ENCODE measurements around the gene RHBDD3.

Gene RHBDD3

DNA sequence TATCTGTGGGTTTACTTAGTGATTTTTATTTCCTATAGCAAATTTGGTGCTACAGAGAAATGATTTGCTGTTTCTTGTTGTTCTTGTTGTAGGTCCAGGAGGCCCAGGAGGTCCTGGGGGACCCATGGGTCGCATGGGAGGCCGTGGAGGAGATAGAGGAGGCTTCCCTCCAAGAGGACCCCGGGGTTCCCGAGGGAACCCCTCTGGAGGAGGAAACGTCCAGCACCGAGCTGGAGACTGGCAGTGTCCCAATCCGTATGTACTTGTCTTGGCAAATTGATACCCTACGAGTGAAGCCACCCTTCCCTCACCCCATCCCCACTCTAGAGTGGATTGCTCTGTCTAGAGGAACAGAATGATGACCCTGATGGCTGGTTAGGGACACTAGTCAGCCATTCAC lies 30.9 kb upstream of the RHBDD3 start:
- TF ChIP-seq, protein P1, sequence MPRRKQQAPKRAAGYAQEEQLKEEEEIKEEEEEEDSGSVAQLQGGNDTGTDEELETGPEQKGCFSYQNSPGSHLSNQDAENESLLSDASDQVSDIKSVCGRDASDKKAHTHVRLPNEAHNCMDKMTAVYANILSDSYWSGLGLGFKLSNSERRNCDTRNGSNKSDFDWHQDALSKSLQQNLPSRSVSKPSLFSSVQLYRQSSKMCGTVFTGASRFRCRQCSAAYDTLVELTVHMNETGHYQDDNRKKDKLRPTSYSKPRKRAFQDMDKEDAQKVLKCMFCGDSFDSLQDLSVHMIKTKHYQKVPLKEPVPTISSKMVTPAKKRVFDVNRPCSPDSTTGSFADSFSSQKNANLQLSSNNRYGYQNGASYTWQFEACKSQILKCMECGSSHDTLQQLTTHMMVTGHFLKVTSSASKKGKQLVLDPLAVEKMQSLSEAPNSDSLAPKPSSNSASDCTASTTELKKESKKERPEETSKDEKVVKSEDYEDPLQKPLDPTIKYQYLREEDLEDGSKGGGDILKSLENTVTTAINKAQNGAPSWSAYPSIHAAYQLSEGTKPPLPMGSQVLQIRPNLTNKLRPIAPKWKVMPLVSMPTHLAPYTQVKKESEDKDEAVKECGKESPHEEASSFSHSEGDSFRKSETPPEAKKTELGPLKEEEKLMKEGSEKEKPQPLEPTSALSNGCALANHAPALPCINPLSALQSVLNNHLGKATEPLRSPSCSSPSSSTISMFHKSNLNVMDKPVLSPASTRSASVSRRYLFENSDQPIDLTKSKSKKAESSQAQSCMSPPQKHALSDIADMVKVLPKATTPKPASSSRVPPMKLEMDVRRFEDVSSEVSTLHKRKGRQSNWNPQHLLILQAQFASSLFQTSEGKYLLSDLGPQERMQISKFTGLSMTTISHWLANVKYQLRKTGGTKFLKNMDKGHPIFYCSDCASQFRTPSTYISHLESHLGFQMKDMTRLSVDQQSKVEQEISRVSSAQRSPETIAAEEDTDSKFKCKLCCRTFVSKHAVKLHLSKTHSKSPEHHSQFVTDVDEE (CRISPR knock-in tag; IDR thresholded peaks at IDR 0.05): no peak
- TF ChIP-seq PPARA (CRISPR knock-in tag; IDR thresholded peaks at IDR 0.05; ENCODE audit: borderline replicate concordance): no peak
- TF ChIP-seq, protein P2, sequence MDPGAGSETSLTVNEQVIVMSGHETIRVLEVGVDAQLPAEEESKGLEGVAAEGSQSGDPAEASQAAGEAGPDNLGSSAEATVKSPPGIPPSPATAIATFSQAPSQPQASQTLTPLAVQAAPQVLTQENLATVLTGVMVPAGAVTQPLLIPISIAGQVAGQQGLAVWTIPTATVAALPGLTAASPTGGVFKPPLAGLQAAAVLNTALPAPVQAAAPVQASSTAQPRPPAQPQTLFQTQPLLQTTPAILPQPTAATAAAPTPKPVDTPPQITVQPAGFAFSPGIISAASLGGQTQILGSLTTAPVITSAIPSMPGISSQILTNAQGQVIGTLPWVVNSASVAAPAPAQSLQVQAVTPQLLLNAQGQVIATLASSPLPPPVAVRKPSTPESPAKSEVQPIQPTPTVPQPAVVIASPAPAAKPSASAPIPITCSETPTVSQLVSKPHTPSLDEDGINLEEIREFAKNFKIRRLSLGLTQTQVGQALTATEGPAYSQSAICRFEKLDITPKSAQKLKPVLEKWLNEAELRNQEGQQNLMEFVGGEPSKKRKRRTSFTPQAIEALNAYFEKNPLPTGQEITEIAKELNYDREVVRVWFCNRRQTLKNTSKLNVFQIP (CRISPR knock-in tag; IDR thresholded peaks at IDR 0.05; ENCODE audit: borderline replicate concordance, low read depth): no peak
- TF ChIP-seq OSR1 (CRISPR knock-in tag; IDR thresholded peaks at IDR 0.05): no peak
- TF ChIP-seq GLIS3 (CRISPR knock-in tag; IDR thresholded peaks at IDR 0.05): no peak
- TF ChIP-seq, protein P3, sequence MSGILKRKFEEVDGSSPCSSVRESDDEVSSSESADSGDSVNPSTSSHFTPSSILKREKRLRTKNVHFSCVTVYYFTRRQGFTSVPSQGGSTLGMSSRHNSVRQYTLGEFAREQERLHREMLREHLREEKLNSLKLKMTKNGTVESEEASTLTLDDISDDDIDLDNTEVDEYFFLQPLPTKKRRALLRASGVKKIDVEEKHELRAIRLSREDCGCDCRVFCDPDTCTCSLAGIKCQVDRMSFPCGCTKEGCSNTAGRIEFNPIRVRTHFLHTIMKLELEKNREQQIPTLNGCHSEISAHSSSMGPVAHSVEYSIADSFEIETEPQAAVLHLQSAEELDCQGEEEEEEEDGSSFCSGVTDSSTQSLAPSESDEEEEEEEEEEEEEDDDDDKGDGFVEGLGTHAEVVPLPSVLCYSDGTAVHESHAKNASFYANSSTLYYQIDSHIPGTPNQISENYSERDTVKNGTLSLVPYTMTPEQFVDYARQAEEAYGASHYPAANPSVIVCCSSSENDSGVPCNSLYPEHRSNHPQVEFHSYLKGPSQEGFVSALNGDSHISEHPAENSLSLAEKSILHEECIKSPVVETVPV (CRISPR knock-in tag; IDR thresholded peaks at IDR 0.05): no peak
- TF ChIP-seq ZC3H10 (CRISPR knock-in tag; IDR thresholded peaks at IDR 0.05): no peak
- no peak for TF ChIP-seq ZNF70 (CRISPR knock-in tag; IDR thresholded peaks at IDR 0.05)
- TF ChIP-seq ZNF565 (CRISPR knock-in tag; conservative IDR thresholded peaks at IDR 0.05; ENCODE audit: low read depth): no peak

DNA sequence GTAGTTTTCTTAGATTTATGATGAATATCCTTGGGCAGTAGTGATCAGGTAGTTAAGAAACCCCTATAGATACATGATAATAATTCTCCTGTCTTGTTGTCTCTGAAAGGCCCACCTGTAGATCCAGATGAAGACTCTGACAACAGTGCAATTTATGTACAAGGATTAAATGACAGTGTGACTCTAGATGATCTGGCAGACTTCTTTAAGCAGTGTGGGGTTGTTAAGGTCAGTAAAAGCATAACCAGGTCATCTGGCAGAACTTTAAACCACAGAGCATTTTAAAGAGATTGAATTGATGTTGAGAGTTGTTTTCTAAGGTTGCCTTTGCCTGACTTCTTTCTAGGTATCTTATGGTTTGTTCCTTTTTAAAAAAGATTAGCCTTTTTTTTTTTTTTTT lies 24.6 kb upstream of the RHBDD3 start:
- no peak for ATAC-seq
- TF ChIP-seq, protein P3 (CRISPR knock-in tag; IDR thresholded peaks at IDR 0.05): no peak
- TF ChIP-seq ESRRG (CRISPR knock-in tag; IDR thresholded peaks at IDR 0.05) (no peak), SNAI2 (CRISPR knock-in tag; IDR thresholded peaks at IDR 0.05) (no peak), TCF4 (CRISPR knock-in tag; IDR thresholded peaks at IDR 0.05; ENCODE audit: borderline replicate concordance) (no peak), PPARA (CRISPR knock-in tag; IDR thresholded peaks at IDR 0.05; ENCODE audit: borderline replicate concordance) (no peak), ISL1 (CRISPR knock-in tag; IDR thresholded peaks at IDR 0.05) (no peak), ZNF8 (CRISPR knock-in tag; IDR thresholded peaks at IDR 0.05) (no peak)

More for the DNA sequence above, 30.9 kb upstream of the RHBDD3 start:
- ATAC-seq: no peak

DNA sequence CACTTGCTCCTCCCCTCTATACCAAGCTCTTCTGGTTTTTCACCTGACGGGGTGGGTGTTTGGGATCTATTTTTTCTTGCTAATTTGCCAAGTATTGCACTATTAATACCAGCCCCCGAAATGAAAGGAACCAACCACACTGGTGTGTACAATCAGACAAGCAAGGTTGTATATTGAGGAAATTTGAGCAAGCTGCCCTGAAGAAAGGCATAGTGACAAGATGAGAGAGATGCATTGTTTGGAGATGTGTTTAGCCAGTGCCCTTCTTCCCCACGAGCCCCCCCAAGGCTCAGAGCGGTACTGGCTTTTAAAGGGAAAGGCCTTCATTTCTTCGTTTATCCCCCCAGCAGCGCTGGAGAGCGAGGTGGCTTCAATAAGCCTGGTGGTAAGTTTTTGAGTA lies 23.4 kb upstream of the RHBDD3 start:
- ATAC-seq: peak; percentile 17; the same call in 1 of the 3 replicates

More for the DNA sequence above, 23.4 kb upstream of the RHBDD3 start:
- TF ChIP-seq ISL1 (CRISPR knock-in tag; IDR thresholded peaks at IDR 0.05) (no peak), RARB (CRISPR knock-in tag; IDR thresholded peaks at IDR 0.05) (no peak), BACH2 (CRISPR knock-in tag; IDR thresholded peaks at IDR 0.05; ENCODE audit: borderline replicate concordance) (no peak), ZNF70 (CRISPR knock-in tag; IDR thresholded peaks at IDR 0.05) (no peak), CSDC2 (CRISPR knock-in tag; IDR thresholded peaks at IDR 0.05) (no peak), ARNTL (CRISPR knock-in tag; IDR thresholded peaks at IDR 0.05; ENCODE audit: borderline replicate concordance, low read depth) (no peak), ESRRG (CRISPR knock-in tag; IDR thresholded peaks at IDR 0.05) (no peak), TCF4 (CRISPR knock-in tag; IDR thresholded peaks at IDR 0.05; ENCODE audit: borderline replicate concordance) (no peak), ZFP3 (CRISPR knock-in tag; IDR thresholded peaks at IDR 0.05) (no peak), TOX (CRISPR knock-in tag; IDR thresholded peaks at IDR 0.05; ENCODE audit: borderline replicate concordance) (no peak), ZNF8 (CRISPR knock-in tag; IDR thresholded peaks at IDR 0.05) (no peak), ZNF565 (CRISPR knock-in tag; conservative IDR thresholded peaks at IDR 0.05; ENCODE audit: low read depth) (no peak)
- TF ChIP-seq, protein P3 (CRISPR knock-in tag; IDR thresholded peaks at IDR 0.05): no peak
- TF ChIP-seq, protein P4, sequence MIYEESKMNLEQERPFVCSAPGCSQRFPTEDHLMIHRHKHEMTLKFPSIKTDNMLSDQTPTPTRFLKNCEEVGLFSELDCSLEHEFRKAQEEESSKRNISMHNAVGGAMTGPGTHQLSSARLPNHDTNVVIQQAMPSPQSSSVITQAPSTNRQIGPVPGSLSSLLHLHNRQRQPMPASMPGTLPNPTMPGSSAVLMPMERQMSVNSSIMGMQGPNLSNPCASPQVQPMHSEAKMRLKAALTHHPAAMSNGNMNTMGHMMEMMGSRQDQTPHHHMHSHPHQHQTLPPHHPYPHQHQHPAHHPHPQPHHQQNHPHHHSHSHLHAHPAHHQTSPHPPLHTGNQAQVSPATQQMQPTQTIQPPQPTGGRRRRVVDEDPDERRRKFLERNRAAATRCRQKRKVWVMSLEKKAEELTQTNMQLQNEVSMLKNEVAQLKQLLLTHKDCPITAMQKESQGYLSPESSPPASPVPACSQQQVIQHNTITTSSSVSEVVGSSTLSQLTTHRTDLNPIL (CRISPR knock-in tag; IDR thresholded peaks at IDR 0.05; ENCODE audit: low read depth): no peak
- TF ChIP-seq, protein P1 (CRISPR knock-in tag; IDR thresholded peaks at IDR 0.05): no peak
- TF ChIP-seq, protein P2 (CRISPR knock-in tag; IDR thresholded peaks at IDR 0.05; ENCODE audit: borderline replicate concordance, low read depth): no peak

All from SK-N-SH treated with all-trans-retinoic acid at 6 μM for 48 hours (cell line).